HepG2 (cell line): Measurements from ENCODE around the gene SLC45A3. TPM values are rescaled to one million over a fixed set of nuclear protein-coding genes. Genes with fewer than 3 reads are reported as not detected.

Experiments used
- EHMT2 ChIP-seq: fragments of 200-600 bp; sonication (generic); IDR thresholded peaks from 2 replicates; pipeline ENCODE4 v1.7.0; 2017; ENCODE audit warnings: antibody characterized with exemption, low read depth, low read length, borderline replicate concordance
- HNF4A ChIP-seq: sonication (generic); formaldehyde crosslinking; IDR thresholded peaks from 2 replicates; pipeline ENCODE4 v1.4.0; 2020; ENCODE audit warnings: missing genetic modification reagents
- IKZF4 ChIP-seq: sonication (generic); formaldehyde crosslinking; IDR thresholded peaks from 2 replicates; pipeline ENCODE4 v1.5.1; 2020; ENCODE audit warnings: borderline replicate concordance, mild to moderate bottlenecking, low read depth, missing genetic modification reagents; ENCODE audit errors: not compliant biosample characterization
- ISX ChIP-seq: sonication (generic); formaldehyde crosslinking; conservative IDR thresholded peaks from 2 replicates; pipeline ENCODE4 v1.5.0; 2020; ENCODE audit warnings: missing genetic modification reagents
- KDM5B ChIP-seq: sonication (generic); formaldehyde crosslinking; IDR thresholded peaks from 2 replicates; pipeline ENCODE4 v1.4.0; 2020; ENCODE audit warnings: missing genetic modification reagents, mild to moderate bottlenecking, borderline replicate concordance
- MBNL3 ChIP-seq: fragments of 250-450 bp; sonication (Bioruptor Pico); conservative IDR thresholded peaks from 2 replicates; pipeline ENCODE4 v1.8.0; 2022; ENCODE audit warnings: mild to moderate bottlenecking, inconsistent platforms
- NBN ChIP-seq: fragments of 450-650 bp; conservative IDR thresholded peaks from 2 replicates; pipeline ENCODE4 v1.6.1; 2017
- SNAPC2 ChIP-seq: sonication (generic); formaldehyde crosslinking; IDR thresholded peaks from 2 replicates; pipeline ENCODE4 v1.8.1; 2022; ENCODE audit warnings: mild to moderate bottlenecking, missing genetic modification reagents
- THAP11 ChIP-seq: IDR thresholded peaks from 2 replicates; pipeline ENCODE4 v1.6.1; 2016; ENCODE audit warnings: missing biosample characterization, missing genetic modification reagents
- ZBTB3 ChIP-seq: sonication (generic); formaldehyde crosslinking; IDR thresholded peaks from 2 replicates; pipeline ENCODE4 v1.4.0; 2020; ENCODE audit warnings: low read depth, mild to moderate bottlenecking, moderate library complexity, missing genetic modification reagents, borderline replicate concordance
- ZEB1 ChIP-seq: IDR thresholded peaks from 2 replicates; pipeline ENCODE4 v1.6.1; 2012; ENCODE audit warnings: mild to moderate bottlenecking, low read depth, inconsistent platforms; ENCODE audit not compliant: insufficient replicate concordance
- ZFX ChIP-seq: sonication (generic); formaldehyde crosslinking; IDR thresholded peaks from 2 replicates; pipeline ENCODE4 v1.4.0; 2020; ENCODE audit warnings: mild to moderate bottlenecking, low read depth, missing genetic modification reagents, moderate library complexity
- ZFY ChIP-seq: sonication (generic); formaldehyde crosslinking; IDR thresholded peaks from 2 replicates; pipeline ENCODE4 v1.4.0; 2020; ENCODE audit warnings: missing genetic modification reagents
- ZMYM3 ChIP-seq: sonication (generic); formaldehyde crosslinking; IDR thresholded peaks from 2 replicates; pipeline ENCODE4 v1.5.1; 2020; ENCODE audit warnings: mild to moderate bottlenecking, missing genetic modification reagents
- ZNF326 ChIP-seq: sonication (generic); formaldehyde crosslinking; IDR thresholded peaks from 2 replicates; pipeline ENCODE4 v1.4.0; 2020; ENCODE audit warnings: missing genetic modification reagents, borderline replicate concordance
- polyA plus RNA-seq, 8 experiments: library from polyadenylated mRNA; depleted of rRNA in 3 of 8; stranded (reverse) in 7 of 8; unstranded in 1 of 8; fragments of >200 nt; fragmentation: Illumina TruSeq in 4 of 8; extraction: Trizol in 4 of 8; gene quantifications; 2 replicates each; pipeline versions ENCODE4 v1.2.1 to v1.2.3, GENCODE V29; 2011 to 2016; ENCODE audit warnings: low read depth in 4 of 8, missing spikeins in 1 of 8, mixed read lengths in 1 of 8; ENCODE audit not compliant: insufficient read depth in 1 of 8
- total RNA-seq, 5 experiments: library from RNA; depleted of rRNA; stranded (reverse); fragments of >200 nt; fragmentation: Illumina TruSeq; extraction: Trizol; gene quantifications; 2 replicates each; pipeline ENCODE4 v1.2.3, GENCODE V29; 2016; ENCODE audit warnings: low read depth in 1 of 5
- TF ChIP-seq, protein P1 (sequence below): sonication (generic); formaldehyde crosslinking; IDR thresholded peaks from 2 replicates; pipeline ENCODE4 v1.4.0; 2020; ENCODE audit warnings: mild to moderate bottlenecking, missing genetic modification reagents
- TF ChIP-seq, protein P2 (sequence below): sonication (generic); formaldehyde crosslinking; IDR thresholded peaks from 2 replicates; pipeline ENCODE4 v1.5.0; 2020; ENCODE audit warnings: mild to moderate bottlenecking, missing genetic modification reagents
- TF ChIP-seq, protein P3 (sequence below): sonication (generic); formaldehyde crosslinking; IDR thresholded peaks from 2 replicates; pipeline ENCODE4 v1.4.0; 2020; ENCODE audit warnings: missing genetic modification reagents, mild to moderate bottlenecking, borderline replicate concordance
- TF ChIP-seq, protein P4 (sequence below): sonication (generic); formaldehyde crosslinking; IDR thresholded peaks from 2 replicates; pipeline ENCODE4 v1.5.1; 2020; ENCODE audit warnings: missing genetic modification reagents, mild to moderate bottlenecking, borderline replicate concordance
- TF ChIP-seq, protein P5 (sequence below): sonication (generic); formaldehyde crosslinking; IDR thresholded peaks from 2 replicates; pipeline ENCODE4 v1.9.0; 2021; ENCODE audit warnings: missing genetic modification reagents, mild to moderate bottlenecking, borderline replicate concordance

Gene SLC45A3
- total and polyA plus RNA-seq, 2 of the 13 experiments (the other 11 are each of a cell fraction or from before 2014, with no cell fraction given), result 3.4 to 4.1 TPM

DNA sequence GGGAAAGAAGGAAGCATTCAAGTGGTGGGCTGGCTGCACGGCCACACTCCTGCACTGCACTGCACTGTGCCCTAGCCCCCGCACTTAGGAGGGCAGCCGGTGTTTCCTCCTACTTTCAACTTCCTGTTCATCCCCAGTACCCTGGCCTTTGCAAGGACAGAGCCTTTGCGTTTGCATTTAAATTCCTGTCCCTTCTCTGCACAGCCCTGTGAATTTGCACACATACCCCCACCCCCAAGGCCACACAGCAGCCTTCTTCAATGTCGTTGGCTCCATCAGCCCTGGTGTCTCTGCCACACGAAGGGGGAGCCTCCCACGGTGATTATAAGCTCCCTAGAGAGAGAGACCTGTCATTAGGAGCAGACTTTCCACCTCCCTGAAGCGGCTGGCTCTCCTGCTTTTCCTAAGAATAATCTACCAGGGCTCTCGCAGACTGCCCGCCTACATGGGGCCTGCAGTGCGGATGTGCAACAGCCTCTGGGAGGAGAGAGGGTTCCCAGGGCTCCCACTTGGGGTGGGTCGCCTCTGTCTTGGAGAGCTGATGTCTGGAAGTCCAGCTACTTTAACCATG lies 13.2 kb upstream of the SLC45A3 start (continued):
- TF ChIP-seq, protein P1, sequence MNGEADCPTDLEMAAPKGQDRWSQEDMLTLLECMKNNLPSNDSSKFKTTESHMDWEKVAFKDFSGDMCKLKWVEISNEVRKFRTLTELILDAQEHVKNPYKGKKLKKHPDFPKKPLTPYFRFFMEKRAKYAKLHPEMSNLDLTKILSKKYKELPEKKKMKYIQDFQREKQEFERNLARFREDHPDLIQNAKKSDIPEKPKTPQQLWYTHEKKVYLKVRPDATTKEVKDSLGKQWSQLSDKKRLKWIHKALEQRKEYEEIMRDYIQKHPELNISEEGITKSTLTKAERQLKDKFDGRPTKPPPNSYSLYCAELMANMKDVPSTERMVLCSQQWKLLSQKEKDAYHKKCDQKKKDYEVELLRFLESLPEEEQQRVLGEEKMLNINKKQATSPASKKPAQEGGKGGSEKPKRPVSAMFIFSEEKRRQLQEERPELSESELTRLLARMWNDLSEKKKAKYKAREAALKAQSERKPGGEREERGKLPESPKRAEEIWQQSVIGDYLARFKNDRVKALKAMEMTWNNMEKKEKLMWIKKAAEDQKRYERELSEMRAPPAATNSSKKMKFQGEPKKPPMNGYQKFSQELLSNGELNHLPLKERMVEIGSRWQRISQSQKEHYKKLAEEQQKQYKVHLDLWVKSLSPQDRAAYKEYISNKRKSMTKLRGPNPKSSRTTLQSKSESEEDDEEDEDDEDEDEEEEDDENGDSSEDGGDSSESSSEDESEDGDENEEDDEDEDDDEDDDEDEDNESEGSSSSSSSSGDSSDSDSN (CRISPR knock-in tag), result 0 out of 2 replicates have a peak, but pooled peaks have one; percentile 23
- TF ChIP-seq THAP11 (CRISPR knock-in tag) (no peak), NBN (no peak), ISX (CRISPR knock-in tag) (no peak), ZBTB3 (CRISPR knock-in tag) (no peak), ZFY (CRISPR knock-in tag) (no peak), EHMT2 (no peak), KDM5B (peak; percentile 29; the same call in 1 of the 2 replicates), MBNL3 (CRISPR knock-in tag) (no peak), ZEB1 (no peak), ZMYM3 (0 out of 2 replicates have a peak, but pooled peaks have one; percentile 48), SNAPC2 (CRISPR knock-in tag) (no peak), IKZF4 (CRISPR knock-in tag) (no peak), ZFX (CRISPR knock-in tag) (peak; percentile 37; the same call in 1 of the 2 replicates), ZNF326 (CRISPR knock-in tag) (no peak), HNF4A (CRISPR knock-in tag) (0 out of 2 replicates have a peak, but pooled peaks have one; percentile 10)
- TF ChIP-seq, protein P2, sequence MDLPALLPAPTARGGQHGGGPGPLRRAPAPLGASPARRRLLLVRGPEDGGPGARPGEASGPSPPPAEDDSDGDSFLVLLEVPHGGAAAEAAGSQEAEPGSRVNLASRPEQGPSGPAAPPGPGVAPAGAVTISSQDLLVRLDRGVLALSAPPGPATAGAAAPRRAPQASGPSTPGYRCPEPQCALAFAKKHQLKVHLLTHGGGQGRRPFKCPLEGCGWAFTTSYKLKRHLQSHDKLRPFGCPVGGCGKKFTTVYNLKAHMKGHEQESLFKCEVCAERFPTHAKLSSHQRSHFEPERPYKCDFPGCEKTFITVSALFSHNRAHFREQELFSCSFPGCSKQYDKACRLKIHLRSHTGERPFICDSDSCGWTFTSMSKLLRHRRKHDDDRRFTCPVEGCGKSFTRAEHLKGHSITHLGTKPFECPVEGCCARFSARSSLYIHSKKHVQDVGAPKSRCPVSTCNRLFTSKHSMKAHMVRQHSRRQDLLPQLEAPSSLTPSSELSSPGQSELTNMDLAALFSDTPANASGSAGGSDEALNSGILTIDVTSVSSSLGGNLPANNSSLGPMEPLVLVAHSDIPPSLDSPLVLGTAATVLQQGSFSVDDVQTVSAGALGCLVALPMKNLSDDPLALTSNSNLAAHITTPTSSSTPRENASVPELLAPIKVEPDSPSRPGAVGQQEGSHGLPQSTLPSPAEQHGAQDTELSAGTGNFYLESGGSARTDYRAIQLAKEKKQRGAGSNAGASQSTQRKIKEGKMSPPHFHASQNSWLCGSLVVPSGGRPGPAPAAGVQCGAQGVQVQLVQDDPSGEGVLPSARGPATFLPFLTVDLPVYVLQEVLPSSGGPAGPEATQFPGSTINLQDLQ (CRISPR knock-in tag), result no peak
- TF ChIP-seq, protein P3, sequence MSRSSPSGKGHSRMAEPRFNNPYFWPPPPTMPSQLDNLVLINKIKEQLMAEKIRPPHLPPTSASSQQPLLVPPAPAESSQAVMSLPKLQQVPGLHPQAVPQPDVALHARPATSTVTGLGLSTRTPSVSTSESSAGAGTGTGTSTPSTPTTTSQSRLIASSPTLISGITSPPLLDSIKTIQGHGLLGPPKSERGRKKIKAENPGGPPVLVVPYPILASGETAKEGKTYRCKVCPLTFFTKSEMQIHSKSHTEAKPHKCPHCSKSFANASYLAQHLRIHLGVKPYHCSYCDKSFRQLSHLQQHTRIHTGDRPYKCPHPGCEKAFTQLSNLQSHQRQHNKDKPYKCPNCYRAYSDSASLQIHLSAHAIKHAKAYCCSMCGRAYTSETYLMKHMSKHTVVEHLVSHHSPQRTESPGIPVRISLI (CRISPR knock-in tag), result no peak
- TF ChIP-seq, protein P4, sequence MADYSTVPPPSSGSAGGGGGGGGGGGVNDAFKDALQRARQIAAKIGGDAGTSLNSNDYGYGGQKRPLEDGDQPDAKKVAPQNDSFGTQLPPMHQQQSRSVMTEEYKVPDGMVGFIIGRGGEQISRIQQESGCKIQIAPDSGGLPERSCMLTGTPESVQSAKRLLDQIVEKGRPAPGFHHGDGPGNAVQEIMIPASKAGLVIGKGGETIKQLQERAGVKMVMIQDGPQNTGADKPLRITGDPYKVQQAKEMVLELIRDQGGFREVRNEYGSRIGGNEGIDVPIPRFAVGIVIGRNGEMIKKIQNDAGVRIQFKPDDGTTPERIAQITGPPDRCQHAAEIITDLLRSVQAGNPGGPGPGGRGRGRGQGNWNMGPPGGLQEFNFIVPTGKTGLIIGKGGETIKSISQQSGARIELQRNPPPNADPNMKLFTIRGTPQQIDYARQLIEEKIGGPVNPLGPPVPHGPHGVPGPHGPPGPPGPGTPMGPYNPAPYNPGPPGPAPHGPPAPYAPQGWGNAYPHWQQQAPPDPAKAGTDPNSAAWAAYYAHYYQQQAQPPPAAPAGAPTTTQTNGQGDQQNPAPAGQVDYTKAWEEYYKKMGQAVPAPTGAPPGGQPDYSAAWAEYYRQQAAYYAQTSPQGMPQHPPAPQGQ (CRISPR knock-in tag), result no peak
- TF ChIP-seq, protein P5, sequence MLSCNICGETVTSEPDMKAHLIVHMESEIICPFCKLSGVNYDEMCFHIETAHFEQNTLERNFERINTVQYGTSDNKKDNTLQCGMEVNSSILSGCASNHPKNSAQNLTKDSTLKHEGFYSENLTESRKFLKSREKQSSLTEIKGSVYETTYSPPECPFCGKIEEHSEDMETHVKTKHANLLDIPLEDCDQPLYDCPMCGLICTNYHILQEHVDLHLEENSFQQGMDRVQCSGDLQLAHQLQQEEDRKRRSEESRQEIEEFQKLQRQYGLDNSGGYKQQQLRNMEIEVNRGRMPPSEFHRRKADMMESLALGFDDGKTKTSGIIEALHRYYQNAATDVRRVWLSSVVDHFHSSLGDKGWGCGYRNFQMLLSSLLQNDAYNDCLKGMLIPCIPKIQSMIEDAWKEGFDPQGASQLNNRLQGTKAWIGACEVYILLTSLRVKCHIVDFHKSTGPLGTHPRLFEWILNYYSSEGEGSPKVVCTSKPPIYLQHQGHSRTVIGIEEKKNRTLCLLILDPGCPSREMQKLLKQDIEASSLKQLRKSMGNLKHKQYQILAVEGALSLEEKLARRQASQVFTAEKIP (CRISPR knock-in tag), result no peak
